ENCODE measurements around the gene RNF38. TPM values are rescaled to one million over a fixed set of nuclear protein-coding genes. Genes with fewer than 3 reads are reported as not detected.
"Not testable (repeated sequence)": the region's sequence is repeated elsewhere in the genome, so short reads cannot be mapped to it uniquely, and the experiment has no call there.

Gene RNF38
- total RNA-seq, 4 donors from 2014 or later = 18.2 to 79.2 (median 30.6) TPM

- intact Hi-C loops (cut with DNase I; ENCODE audit: low total_unique reads) = loop anchor here (10.0 kb wide), 1 partner anchor 119 kb away; no protein-coding TSS in a partner anchor
- no peak overlapping the region for H3K27ac ChIP-seq
- H3K36me3 ChIP-seq = no peaks in the 10 kb centered on the region
- no peak overlapping the region for H3K4me3 ChIP-seq
- H3K27me3 ChIP-seq = no peaks in the 10 kb centered on the region
- DNase-seq = no peak
- TF ChIP-seq CTCF (IDR thresholded peaks at IDR 0.05) = no peak
- TF ChIP-seq POLR2A (IDR thresholded peaks at IDR 0.05) = no peak
- H3K9me3 ChIP-seq = no peaks in the 10 kb centered on the region
- H3K4me1 ChIP-seq = no peaks in the 10 kb centered on the region
These were observed 76.1 kb downstream of the RNF38 start for GRCh38 chr9:36323926-36324325.

GRCh38 chr9:36322462-36322861 is 77.6 kb downstream of the RNF38 start:
- no peak for DNase-seq
- H3K27ac ChIP-seq = no peak overlapping the region
- H3K36me3 ChIP-seq = no peaks in the 10 kb centered on the region
- no peaks in the 10 kb centered on the region for H3K27me3 ChIP-seq
- intact Hi-C loops (cut with DNase I; ENCODE audit: low total_unique reads) = loop anchor here (10.0 kb wide), 1 partner anchor 118 kb away; no protein-coding TSS in a partner anchor
- H3K9me3 ChIP-seq = no peaks in the 10 kb centered on the region
- TF ChIP-seq CTCF (IDR thresholded peaks at IDR 0.05) (no peak), POLR2A (IDR thresholded peaks at IDR 0.05) (no peak)
- H3K4me1 ChIP-seq = no peaks in the 10 kb centered on the region
- H3K4me3 ChIP-seq = no peak overlapping the region

- DNase-seq, H3K27ac ChIP-seq: not testable (repeated sequence)
These were observed 78.2 kb downstream of the RNF38 start for GRCh38 chr9:36321903-36322302.

GRCh38 chr9:36320466-36320865 is 79.6 kb downstream of the RNF38 start:
- no peaks in the 10 kb centered on the region for H3K27me3 ChIP-seq
- no peaks in the 10 kb centered on the region for H3K36me3 ChIP-seq
- no peak for TF ChIP-seq POLR2A (IDR thresholded peaks at IDR 0.05)
- no peak for TF ChIP-seq CTCF (IDR thresholded peaks at IDR 0.05)
- no peak for DNase-seq
- H3K27ac ChIP-seq = no peak overlapping the region
- no peak overlapping the region for H3K4me3 ChIP-seq
- H3K4me1 ChIP-seq = no peaks in the 10 kb centered on the region
- no peaks in the 10 kb centered on the region for H3K9me3 ChIP-seq
- intact Hi-C loops (cut with DNase I; ENCODE audit: low total_unique reads) = loop anchor here (10.0 kb wide), 1 partner anchor 116 kb away; no protein-coding TSS in a partner anchor

More at GRCh38 chr9:36321903-36322302, 78.2 kb downstream of the RNF38 start:
- not testable (repeated sequence) for H3K36me3 ChIP-seq, H3K27me3 ChIP-seq, H3K4me3 ChIP-seq, H3K4me1 ChIP-seq, H3K9me3 ChIP-seq
- intact Hi-C loops (cut with DNase I; ENCODE audit: low total_unique reads) = loop anchor here (10.0 kb wide), 1 partner anchor 117 kb away; no protein-coding TSS in a partner anchor

GRCh38 chr9:36319806-36320205 is 80.3 kb downstream of the RNF38 start:
- no peaks in the 10 kb centered on the region for H3K36me3 ChIP-seq
- DNase-seq = no peak
- no peaks in the 10 kb centered on the region for H3K4me1 ChIP-seq
- TF ChIP-seq CTCF (IDR thresholded peaks at IDR 0.05) = no peak
- TF ChIP-seq POLR2A (IDR thresholded peaks at IDR 0.05) = no peak
- intact Hi-C loops (cut with DNase I; ENCODE audit: low total_unique reads) = loop anchor here (10.0 kb wide), 1 partner anchor 115 kb away; no protein-coding TSS in a partner anchor
- no peak overlapping the region for H3K4me3 ChIP-seq
- H3K27ac ChIP-seq = no peak overlapping the region
- no peaks in the 10 kb centered on the region for H3K27me3 ChIP-seq
- no peaks in the 10 kb centered on the region for H3K9me3 ChIP-seq

GRCh38 chr9:36319183-36319582 is 80.9 kb downstream of the RNF38 start:
- Histone ChIP-seq H3K4me1 (no peaks in the 10 kb centered on the region), H3K9me3 (no peaks in the 10 kb centered on the region), H3K4me3 (no peak overlapping the region), H3K27ac (no peak overlapping the region), H3K27me3 (no peaks in the 10 kb centered on the region), H3K36me3 (no peaks in the 10 kb centered on the region)
- TF ChIP-seq CTCF (IDR thresholded peaks at IDR 0.05) (no peak), POLR2A (IDR thresholded peaks at IDR 0.05) (no peak)
- no peak for DNase-seq
- intact Hi-C loops (cut with DNase I; ENCODE audit: low total_unique reads) = no loop called here

Data from uterus (tissue), 4 donors.